Measurements from ENCODE around the gene ELF1. TPM values are rescaled to one million over a fixed set of nuclear protein-coding genes. Genes with fewer than 3 reads are reported as not detected.
"Not testable (repeated sequence)": the region's sequence is repeated elsewhere in the genome, so short reads cannot be mapped to it uniquely, and the experiment has no call there.

Gene ELF1
- total RNA-seq, 1 experiment from 2014 or later = 11.3 TPM

- H3K36me3 ChIP-seq, H3K9me3 ChIP-seq, DNase-seq, H3K27me3 ChIP-seq, H3K4me3 ChIP-seq: not testable (repeated sequence)
Observed at GRCh38 chr13:40978109-40978508, 41.0 kb downstream of the ELF1 start.

GRCh38 chr13:40975441-40975840, 43.7 kb downstream of the ELF1 start:
- Histone ChIP-seq H3K9me3 (no peaks in the 10 kb centered on the region), H3K36me3 (no peaks in the 10 kb centered on the region), H3K27me3 (no peaks in the 10 kb centered on the region), H3K4me3 (no peak overlapping the region)
- no peak for DNase-seq

DNA sequence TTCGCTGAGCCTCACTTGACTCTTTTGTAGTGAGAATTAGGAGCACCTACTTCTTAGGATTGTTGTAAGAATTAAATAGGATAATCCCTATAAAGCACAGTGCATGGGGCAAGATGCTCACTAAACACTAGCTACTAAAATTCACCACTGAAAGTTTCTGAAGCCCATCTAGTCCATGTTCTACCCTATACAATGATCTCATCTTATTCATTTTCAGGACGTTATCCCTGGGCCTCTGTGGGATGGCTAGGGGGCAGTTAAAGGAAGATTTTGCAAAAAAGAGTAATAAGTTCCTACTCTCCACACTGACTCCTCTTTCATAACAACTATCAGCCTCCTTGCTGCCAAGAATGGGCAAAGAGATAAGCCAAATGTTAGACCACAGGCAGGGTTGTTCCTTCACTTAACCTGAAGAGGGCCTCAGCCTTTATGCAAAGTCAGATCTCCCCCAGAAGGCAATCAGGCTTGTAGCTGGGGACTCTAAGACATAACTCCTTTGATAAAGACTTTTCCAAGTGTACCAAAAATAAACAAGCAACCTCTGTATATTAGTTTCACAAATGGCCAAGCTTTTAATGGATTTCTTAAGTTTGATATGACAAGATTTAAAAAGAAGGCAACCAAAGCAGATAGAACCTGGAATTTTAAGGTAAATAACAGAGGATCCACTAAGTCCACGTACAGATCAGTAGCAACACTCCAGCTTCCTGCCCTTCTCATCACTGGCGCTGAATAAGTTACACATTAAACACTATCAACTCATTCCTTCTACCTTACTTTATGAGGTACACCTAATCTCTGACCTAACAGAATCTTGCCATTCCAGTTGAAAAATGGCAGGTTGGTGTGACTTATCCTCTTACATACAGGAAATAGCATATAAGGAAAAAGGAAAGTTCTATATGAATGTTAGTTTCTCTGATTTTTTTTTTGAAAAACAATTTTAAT, 44.4 kb downstream of the ELF1 start:
- Histone ChIP-seq H3K4me3 (no peak overlapping the region), H3K27me3 (no peaks in the 10 kb centered on the region), H3K36me3 (no peaks in the 10 kb centered on the region), H3K9me3 (no peaks in the 10 kb centered on the region)
- no peak for DNase-seq

- no peaks in the 10 kb centered on the region for H3K36me3 ChIP-seq
- DNase-seq = no peak
- no peaks in the 10 kb centered on the region for H3K27me3 ChIP-seq
- H3K4me3 ChIP-seq = no peak overlapping the region
- no peaks in the 10 kb centered on the region for H3K9me3 ChIP-seq
Observed at GRCh38 chr13:40973409-40973808, 45.7 kb downstream of the ELF1 start.

DNA sequence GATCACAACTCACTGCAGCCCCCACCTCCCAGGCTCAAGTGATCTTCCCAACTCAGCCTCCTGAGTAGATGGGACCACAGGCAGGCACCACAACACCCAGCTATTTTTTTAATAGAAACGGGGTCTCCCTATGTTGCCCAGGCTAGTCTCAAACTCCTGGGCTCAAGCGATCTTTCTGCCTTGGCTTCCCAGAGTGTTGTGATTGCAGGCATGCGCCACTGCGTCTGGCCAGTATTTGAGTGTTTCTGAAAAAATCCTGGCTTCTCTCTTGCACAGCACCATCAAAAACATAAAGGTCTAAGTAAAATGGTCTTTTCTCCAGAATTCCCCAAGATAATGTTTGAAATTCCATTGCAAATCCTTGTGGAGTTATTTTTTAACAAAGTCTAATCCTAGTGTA, 47.8 kb downstream of the ELF1 start:
- Histone ChIP-seq H3K9me3 (no peaks in the 10 kb centered on the region), H3K4me3 (no peak overlapping the region), H3K36me3 (no peaks in the 10 kb centered on the region), H3K27me3 (no peaks in the 10 kb centered on the region)
- DNase-seq = no peak

- no peak for DNase-seq
- H3K27me3 ChIP-seq = no peaks in the 10 kb centered on the region
- no peaks in the 10 kb centered on the region for H3K36me3 ChIP-seq
- H3K9me3 ChIP-seq = no peaks in the 10 kb centered on the region
- H3K4me3 ChIP-seq = no peak overlapping the region
Observed at GRCh38 chr13:40970803-40971202, 48.3 kb downstream of the ELF1 start.

GRCh38 chr13:40969169-40969901, 49.8 kb downstream of the ELF1 start:
- Histone ChIP-seq H3K4me3 (no peak overlapping the region), H3K27me3 (no peaks in the 10 kb centered on the region), H3K36me3 (no peaks in the 10 kb centered on the region), H3K9me3 (no peaks in the 10 kb centered on the region)
- DNase-seq = no peak

GRCh38 chr13:40968416-40969000, 50.6 kb downstream of the ELF1 start:
- no peak overlapping the region for H3K4me3 ChIP-seq
- no peaks in the 10 kb centered on the region for H3K9me3 ChIP-seq
- no peak for DNase-seq
- H3K27me3 ChIP-seq = no peaks in the 10 kb centered on the region
- no peaks in the 10 kb centered on the region for H3K36me3 ChIP-seq

DNA sequence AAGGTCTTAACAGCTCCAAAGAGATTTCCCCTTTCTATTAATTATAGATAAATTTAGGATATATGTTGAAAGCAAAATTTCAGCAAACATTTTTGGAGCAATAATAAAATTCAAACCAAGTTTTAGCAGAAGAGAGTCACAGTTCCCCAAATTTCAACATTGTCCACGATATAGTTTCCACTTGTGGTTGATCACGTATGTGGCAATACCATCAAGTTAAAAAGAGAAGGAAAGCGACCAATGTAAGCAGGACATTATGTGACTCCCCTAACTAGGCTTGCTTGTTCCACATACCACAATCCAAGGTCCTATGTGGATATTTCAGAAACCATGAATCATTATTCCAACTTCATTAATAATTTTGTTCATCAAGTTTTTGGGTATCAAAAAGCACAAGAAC, 52.8 kb downstream of the ELF1 start:
- DNase-seq = no peak
- Histone ChIP-seq H3K4me3 (no peak overlapping the region), H3K36me3 (no peaks in the 10 kb centered on the region), H3K9me3 (no peaks in the 10 kb centered on the region), H3K27me3 (no peaks in the 10 kb centered on the region)

GRCh38 chr13:40963927-40964326, 55.2 kb downstream of the ELF1 start:
- Histone ChIP-seq H3K4me3 (no peak overlapping the region), H3K36me3 (no peaks in the 10 kb centered on the region), H3K9me3 (no peaks in the 10 kb centered on the region), H3K27me3 (no peaks in the 10 kb centered on the region)
- DNase-seq = no peak

- no peaks in the 10 kb centered on the region for H3K27me3 ChIP-seq
- no peak for DNase-seq
- no peak overlapping the region for H3K4me3 ChIP-seq
- H3K36me3 ChIP-seq = peaks cover 11% of the 10 kb centered on the region
- no peaks in the 10 kb centered on the region for H3K9me3 ChIP-seq
Observed at GRCh38 chr13:40961826-40962225, 57.3 kb downstream of the ELF1 start.

- no peaks in the 10 kb centered on the region for H3K9me3 ChIP-seq
- no peaks in the 10 kb centered on the region for H3K27me3 ChIP-seq
- no peak for DNase-seq
- no peak overlapping the region for H3K4me3 ChIP-seq
- H3K36me3 ChIP-seq = peaks cover 11% of the 10 kb centered on the region
Observed at GRCh38 chr13:40961214-40961613, 57.9 kb downstream of the ELF1 start.

DNA sequence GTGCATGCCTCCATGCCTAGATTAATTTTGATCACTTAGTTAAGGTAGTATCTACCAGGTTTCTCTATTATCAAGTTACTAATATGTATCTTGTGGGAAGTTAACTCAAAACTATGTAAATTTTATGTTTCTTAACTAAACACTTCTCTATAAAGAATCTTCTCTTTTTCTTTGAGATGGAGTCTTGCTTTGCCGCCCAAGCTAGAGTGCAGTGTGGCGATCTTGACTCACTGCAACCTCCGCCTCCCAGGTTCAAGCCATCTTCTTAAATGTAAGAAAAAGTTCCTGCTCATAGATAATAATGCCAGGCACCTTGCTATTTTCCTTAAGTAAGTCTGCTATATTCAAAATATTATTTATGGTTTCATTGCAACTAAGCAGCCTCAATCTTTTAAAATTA, 58.4 kb downstream of the ELF1 start:
- DNase-seq = no peak
- Histone ChIP-seq H3K36me3 (peaks cover 11% of the 10 kb centered on the region), H3K4me3 (no peak overlapping the region), H3K9me3 (no peaks in the 10 kb centered on the region), H3K27me3 (no peaks in the 10 kb centered on the region)

- no peak overlapping the region for H3K4me3 ChIP-seq
- DNase-seq = no peak
- no peaks in the 10 kb centered on the region for H3K27me3 ChIP-seq
Observed at GRCh38 chr13:40958655-40959054, 60.5 kb downstream of the ELF1 start.

DNA sequence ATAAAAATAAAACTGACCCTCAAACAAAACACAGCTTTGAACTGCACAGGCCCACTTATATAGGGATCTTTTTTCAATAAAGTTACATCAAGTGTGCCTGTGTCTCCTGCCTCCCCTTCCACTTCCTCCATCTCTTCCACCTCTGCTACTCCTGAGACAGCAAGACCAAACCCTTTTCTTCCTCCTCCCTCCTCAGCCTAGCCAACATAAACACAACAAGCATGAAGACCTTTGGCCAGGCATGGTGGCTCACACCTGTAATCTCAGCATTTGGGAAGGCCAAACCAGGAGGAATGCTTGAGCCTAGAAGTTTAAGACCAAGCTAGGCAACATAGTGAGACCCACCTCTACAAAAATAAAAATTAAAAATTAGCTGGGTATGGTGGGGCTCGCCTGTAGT, 72.6 kb downstream of the ELF1 start:
- H3K27me3 ChIP-seq = no peaks in the 10 kb centered on the region
- H3K9me3 ChIP-seq = no peaks in the 10 kb centered on the region
- no peak for DNase-seq
- H3K36me3 ChIP-seq = peaks cover 16% of the 10 kb centered on the region
- H3K4me3 ChIP-seq = no peak overlapping the region

More at GRCh38 chr13:40958655-40959054, 60.5 kb downstream of the ELF1 start:
- Histone ChIP-seq H3K9me3 (no peaks in the 10 kb centered on the region), H3K36me3 (peaks cover 11% of the 10 kb centered on the region)

GRCh38 chr13:40943073-40943472, 76.0 kb downstream of the ELF1 start:
- H3K36me3 ChIP-seq = peaks cover 11% of the 10 kb centered on the region
- H3K9me3 ChIP-seq = no peaks in the 10 kb centered on the region
- no peak overlapping the region for H3K4me3 ChIP-seq
- no peak for DNase-seq
- no peaks in the 10 kb centered on the region for H3K27me3 ChIP-seq

- no peaks in the 10 kb centered on the region for H3K9me3 ChIP-seq
- H3K27me3 ChIP-seq = no peaks in the 10 kb centered on the region
- no peak for DNase-seq
- H3K4me3 ChIP-seq = no peak overlapping the region
- peaks cover 11% of the 10 kb centered on the region for H3K36me3 ChIP-seq
Observed at GRCh38 chr13:40941581-40941980, 77.5 kb downstream of the ELF1 start.
